Measurements from ENCODE around the gene MTHFD2. TPM values are rescaled to one million over a fixed set of nuclear protein-coding genes. Genes with fewer than 3 reads are reported as not detected.

The MTHFD2 gene
- total RNA-seq, 3 donors from 2014 or later (not counting 1 experiment from before 2014, with no cell fraction given) = 28.7 to 41.1 (median 40.5) TPM

DNA sequence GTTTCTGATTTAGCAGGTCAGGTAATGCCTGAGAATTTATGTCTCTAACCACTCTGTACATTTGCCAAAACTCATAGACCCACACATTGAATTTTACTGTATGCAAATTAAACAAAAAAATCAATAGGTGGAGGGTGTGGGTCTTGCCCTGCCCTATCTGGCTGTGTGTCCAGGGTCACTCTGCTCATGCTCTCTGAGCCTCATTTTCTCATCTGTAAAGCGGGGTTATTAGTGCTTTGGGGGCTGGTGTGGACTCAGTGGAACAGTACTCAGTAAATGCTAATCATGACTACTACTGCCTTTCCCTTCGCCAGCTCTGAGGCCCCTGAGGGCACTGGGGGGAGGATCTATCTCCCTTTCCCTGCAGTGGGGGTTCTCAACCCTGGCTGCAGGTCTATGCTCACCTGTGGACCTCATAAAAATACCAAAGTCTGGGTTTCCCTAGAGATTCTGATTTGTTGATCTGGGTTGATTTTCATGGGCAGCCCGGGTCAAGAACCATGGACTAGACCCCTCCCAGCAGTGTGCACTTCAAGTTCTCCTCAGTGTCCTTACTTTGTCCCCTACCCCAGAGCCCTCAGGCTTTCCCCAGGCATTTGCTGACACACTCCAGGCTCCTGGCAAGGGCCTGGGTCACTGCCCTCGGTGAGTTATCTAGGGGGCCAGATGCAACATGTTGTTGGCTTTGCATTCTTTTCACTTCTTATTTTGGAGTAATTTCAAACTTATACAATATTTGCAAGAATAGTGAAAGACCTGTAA, 27.5 kb downstream of the MTHFD2 start:
- no peaks in the 10 kb centered on the region for H3K27me3 Mint-ChIP-seq (ENCODE audit: low read depth in 2 of 2)
- ATAC-seq (no peak), DNase-seq (no peak)
- H3K4me3 Mint-ChIP-seq = no peak overlapping the region
- 85% methylated on average over 4 of the region's 4 CpGs for WGBS (ENCODE audit: insufficient coverage)
- H3K9me3 ChIP-seq (ENCODE audit: control insufficient read depth, insufficient read depth, low read length) = no peaks in the 10 kb centered on the region
- H3K36me3 ChIP-seq (ENCODE audit: control insufficient read depth, insufficient read depth, low read length) = peaks cover 3% of the 10 kb centered on the region
- intact Hi-C loops (cut with micrococcal nuclease) = no loop called here
- H3K27me3 ChIP-seq (ENCODE audit: control insufficient read depth, insufficient read depth, low read length) = no peaks in the 10 kb centered on the region
- no peak overlapping the region for H3K27ac ChIP-seq (ENCODE audit: low read length)
- H3K4me1 ChIP-seq (ENCODE audit: control insufficient read depth, insufficient read depth, low read length) = no peaks in the 10 kb centered on the region
- no peak overlapping the region for H3K4me3 ChIP-seq (ENCODE audit: low read length)
- H3K27ac Mint-ChIP-seq = no peak overlapping the region
- TF ChIP-seq, protein P1, sequence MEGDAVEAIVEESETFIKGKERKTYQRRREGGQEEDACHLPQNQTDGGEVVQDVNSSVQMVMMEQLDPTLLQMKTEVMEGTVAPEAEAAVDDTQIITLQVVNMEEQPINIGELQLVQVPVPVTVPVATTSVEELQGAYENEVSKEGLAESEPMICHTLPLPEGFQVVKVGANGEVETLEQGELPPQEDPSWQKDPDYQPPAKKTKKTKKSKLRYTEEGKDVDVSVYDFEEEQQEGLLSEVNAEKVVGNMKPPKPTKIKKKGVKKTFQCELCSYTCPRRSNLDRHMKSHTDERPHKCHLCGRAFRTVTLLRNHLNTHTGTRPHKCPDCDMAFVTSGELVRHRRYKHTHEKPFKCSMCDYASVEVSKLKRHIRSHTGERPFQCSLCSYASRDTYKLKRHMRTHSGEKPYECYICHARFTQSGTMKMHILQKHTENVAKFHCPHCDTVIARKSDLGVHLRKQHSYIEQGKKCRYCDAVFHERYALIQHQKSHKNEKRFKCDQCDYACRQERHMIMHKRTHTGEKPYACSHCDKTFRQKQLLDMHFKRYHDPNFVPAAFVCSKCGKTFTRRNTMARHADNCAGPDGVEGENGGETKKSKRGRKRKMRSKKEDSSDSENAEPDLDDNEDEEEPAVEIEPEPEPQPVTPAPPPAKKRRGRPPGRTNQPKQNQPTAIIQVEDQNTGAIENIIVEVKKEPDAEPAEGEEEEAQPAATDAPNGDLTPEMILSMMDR (IDR thresholded peaks at IDR 0.05) = no peak
- H3K9me3 Mint-ChIP-seq = no peaks in the 10 kb centered on the region
- H3K36me3 Mint-ChIP-seq = no peaks in the 10 kb centered on the region
- H3K4me1 Mint-ChIP-seq = no peaks in the 10 kb centered on the region

DNA sequence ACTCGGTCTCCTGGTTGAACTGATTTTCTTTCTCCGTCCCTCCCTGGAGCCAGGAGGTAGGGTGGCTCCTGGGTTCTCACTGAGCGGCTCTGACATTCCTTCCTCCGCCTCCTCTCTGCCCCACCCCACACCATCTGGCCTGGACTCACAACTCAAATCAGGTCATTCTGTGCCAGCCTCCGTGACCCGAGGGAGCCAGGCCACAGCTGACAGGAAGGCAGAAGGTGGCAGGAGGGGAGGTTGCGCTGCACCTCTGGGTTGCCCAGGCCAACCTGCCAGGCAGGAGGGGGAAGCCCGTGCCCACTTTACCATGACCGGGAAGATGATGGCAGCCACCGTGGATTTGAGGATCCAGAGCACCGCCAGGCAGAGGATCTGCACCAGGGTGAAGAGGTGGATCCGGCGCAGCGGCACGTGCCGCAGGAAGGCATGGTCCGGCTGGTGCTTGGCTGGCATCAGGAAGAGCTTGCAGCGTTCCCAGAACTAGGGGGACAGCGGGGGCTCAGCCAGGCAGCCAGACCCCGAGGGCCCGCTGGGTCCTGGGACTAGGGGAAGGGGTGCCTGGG, 28.3 kb downstream of the MTHFD2 start:
- TF ChIP-seq, protein P1 (IDR thresholded peaks at IDR 0.05) = no peak
- Mint-ChIP-seq H3K36me3 (no peaks in the 10 kb centered on the region), H3K27ac (no peak overlapping the region), H3K9me3 (no peaks in the 10 kb centered on the region), H3K4me1 (no peaks in the 10 kb centered on the region), H3K27me3 (ENCODE audit: low read depth in 2 of 2) (no peaks in the 10 kb centered on the region), H3K4me3 (no peak overlapping the region)
- Histone ChIP-seq H3K4me1 (ENCODE audit: control insufficient read depth, insufficient read depth, low read length) (no peaks in the 10 kb centered on the region), H3K27ac (ENCODE audit: low read length) (no peak overlapping the region), H3K27me3 (ENCODE audit: control insufficient read depth, insufficient read depth, low read length) (no peaks in the 10 kb centered on the region), H3K4me3 (ENCODE audit: low read length) (no peak overlapping the region), H3K9me3 (ENCODE audit: control insufficient read depth, insufficient read depth, low read length) (no peaks in the 10 kb centered on the region), H3K36me3 (ENCODE audit: control insufficient read depth, insufficient read depth, low read length) (no peaks in the 10 kb centered on the region)
- intact Hi-C loops (cut with micrococcal nuclease) = no loop called here
- DNase-seq (no peak), ATAC-seq (no peak)
- WGBS (ENCODE audit: insufficient coverage) = 96% methylated on average over 21 of the region's 21 CpGs

DNA sequence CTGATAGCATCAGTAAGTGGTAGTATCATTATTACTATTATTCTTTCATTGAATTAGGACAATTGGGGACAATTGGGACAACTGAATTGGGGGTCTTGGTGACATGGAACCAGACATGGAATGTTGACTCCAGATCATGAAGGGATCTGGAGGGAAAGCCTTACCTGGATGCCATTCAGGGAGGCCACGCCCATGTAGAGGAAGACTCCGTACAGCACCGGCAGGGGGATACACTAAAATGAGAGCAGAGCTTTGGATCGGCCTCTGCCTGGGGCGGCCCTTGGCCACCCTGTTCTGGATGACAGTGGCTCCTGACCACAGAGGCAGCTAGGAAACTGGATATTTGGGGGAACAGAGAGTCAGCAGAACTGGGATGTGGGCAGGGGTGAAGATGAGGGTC, 29.2 kb downstream of the MTHFD2 start:
- DNase-seq (no peak), ATAC-seq (no peak)
- H3K9me3 ChIP-seq (ENCODE audit: control insufficient read depth, insufficient read depth, low read length) = no peaks in the 10 kb centered on the region
- no peak overlapping the region for H3K4me3 ChIP-seq (ENCODE audit: low read length)
- Mint-ChIP-seq H3K36me3 (no peaks in the 10 kb centered on the region), H3K9me3 (no peaks in the 10 kb centered on the region), H3K27ac (no peak overlapping the region), H3K4me3 (no peak overlapping the region), H3K4me1 (no peaks in the 10 kb centered on the region), H3K27me3 (ENCODE audit: low read depth in 2 of 2) (no peaks in the 10 kb centered on the region)
- WGBS (ENCODE audit: insufficient coverage) = 97% methylated on average over 5 of the region's 5 CpGs
- intact Hi-C loops (cut with micrococcal nuclease) = no loop called here
- H3K4me1 ChIP-seq (ENCODE audit: control insufficient read depth, insufficient read depth, low read length) = no peaks in the 10 kb centered on the region
- no peaks in the 10 kb centered on the region for H3K36me3 ChIP-seq (ENCODE audit: control insufficient read depth, insufficient read depth, low read length)
- TF ChIP-seq, protein P1 (IDR thresholded peaks at IDR 0.05) = no peak
- no peaks in the 10 kb centered on the region for H3K27me3 ChIP-seq (ENCODE audit: control insufficient read depth, insufficient read depth, low read length)
- H3K27ac ChIP-seq (ENCODE audit: low read length) = no peak overlapping the region

Measured in natural killer cell (primary cell).